Measurements from ENCODE around the gene MED13L. TPM values are rescaled to one million over a fixed set of nuclear protein-coding genes. Genes with fewer than 3 reads are reported as not detected.

MED13L gene
- polyA plus RNA-seq, 1 of the 3 experiments (the other 2 are of a cell fraction), result 17.1 TPM

DNA sequence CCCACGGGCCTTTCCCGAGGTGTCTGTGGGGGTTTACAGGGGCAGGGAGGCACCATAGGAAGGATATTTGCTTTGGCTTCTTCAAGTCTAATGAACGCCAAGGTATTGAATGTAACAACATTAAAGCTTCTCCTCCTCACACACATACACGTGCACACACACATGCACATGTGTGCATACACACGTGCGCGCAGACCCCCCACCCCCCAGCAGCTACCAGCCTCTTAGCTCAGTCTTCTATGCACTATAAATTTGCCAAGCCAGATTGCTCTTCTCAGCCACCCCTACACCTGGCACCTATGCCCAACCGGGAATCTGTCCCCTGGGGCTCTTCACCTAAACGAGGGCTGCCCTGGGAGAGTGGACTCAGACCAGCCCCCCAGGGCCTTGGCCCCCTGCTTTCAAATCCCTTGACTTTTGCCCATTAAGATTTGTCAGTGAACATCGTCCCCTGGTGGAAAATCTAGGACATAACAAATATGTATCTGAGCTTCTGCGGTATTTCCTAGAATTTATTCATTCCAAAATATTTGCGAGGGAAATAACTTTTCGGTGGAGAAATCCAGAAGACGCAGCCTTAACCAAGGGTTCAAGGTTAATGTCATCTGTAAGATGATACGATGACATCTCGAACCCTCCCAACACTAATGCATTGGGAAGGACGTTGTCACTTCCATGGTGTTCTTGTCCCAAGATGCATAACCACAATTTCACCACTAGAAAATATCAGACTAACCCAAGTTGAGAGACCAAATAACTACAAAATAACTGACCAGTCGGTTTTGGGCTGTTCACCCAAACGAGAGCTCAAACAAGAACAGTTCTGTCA, 330.4 kb downstream of the MED13L start:
- Histone ChIP-seq H3K9me2 (no peaks in the 10 kb centered on the region), H4K20me1 (ENCODE audit: insufficient read depth) (no peaks in the 10 kb centered on the region), H3F3A (replicated peaks; ENCODE audit: insufficient read depth) (no peaks in the 10 kb centered on the region), H3K36me3 (replicated peaks in 1 of 2; ENCODE audit: control insufficient read depth in 1 of 2, insufficient read depth in 2 of 2, low read length in 1 of 2) (no peaks in the 10 kb centered on the region), H2AFZ (ENCODE audit: low read depth) (no peak overlapping the region), H3K9ac (no peak overlapping the region), H3K4me2 (no peak overlapping the region), H3K27ac (ENCODE audit: low read depth in 2 of 2, low read length in 1 of 2) (no peak overlapping the region), H3K9me3 (no peaks in the 10 kb centered on the region), H3K79me2 (ENCODE audit: insufficient read depth) (no peaks in the 10 kb centered on the region), H3K4me3 (ENCODE audit: low read depth in 2 of 2, low read length in 1 of 2) (no peak overlapping the region; a peak in 1 of 4 replicates), H3K4me1 (ENCODE audit: control insufficient read depth in 1 of 2, insufficient read depth in 2 of 2, low read depth in 1 of 2, low read length in 1 of 2) (no peaks in the 10 kb centered on the region), H3K27me3 (ENCODE audit: insufficient read depth) (no peaks in the 10 kb centered on the region)
- WGBS (ENCODE audit: low lambda C conversion rate), result 71% methylated on average over 19 of the region's 19 CpGs
- POLR2A ChIA-PET, result no interaction called here
- CTCF ChIA-PET, result interaction anchor here (0.6 to 1.9 kb wide), 16 partner anchors 9 to 1967 kb away, joined by 3 to 7 read pairs (median 4); no protein-coding TSS in a partner anchor
- no peak for TF ChIP-seq TAF1 (IDR thresholded peaks at IDR 0.05; ENCODE audit: borderline replicate concordance, low read depth, low read length)
- TF ChIP-seq RFX5 (IDR thresholded peaks at IDR 0.05; ENCODE audit: low read length), result no peak
- TF ChIP-seq JUND (IDR thresholded peaks at IDR 0.05), result no peak
- TF ChIP-seq YY1 (IDR thresholded peaks at IDR 0.05; ENCODE audit: low read depth), result no peak
- no peak for TF ChIP-seq FOSL2 (IDR thresholded peaks at IDR 0.05; ENCODE audit: borderline replicate concordance, low read depth)
- peak; percentile 53 for TF ChIP-seq RAD21 (IDR thresholded peaks at IDR 0.05; ENCODE audit: low read length)
- TF ChIP-seq, protein P1, sequence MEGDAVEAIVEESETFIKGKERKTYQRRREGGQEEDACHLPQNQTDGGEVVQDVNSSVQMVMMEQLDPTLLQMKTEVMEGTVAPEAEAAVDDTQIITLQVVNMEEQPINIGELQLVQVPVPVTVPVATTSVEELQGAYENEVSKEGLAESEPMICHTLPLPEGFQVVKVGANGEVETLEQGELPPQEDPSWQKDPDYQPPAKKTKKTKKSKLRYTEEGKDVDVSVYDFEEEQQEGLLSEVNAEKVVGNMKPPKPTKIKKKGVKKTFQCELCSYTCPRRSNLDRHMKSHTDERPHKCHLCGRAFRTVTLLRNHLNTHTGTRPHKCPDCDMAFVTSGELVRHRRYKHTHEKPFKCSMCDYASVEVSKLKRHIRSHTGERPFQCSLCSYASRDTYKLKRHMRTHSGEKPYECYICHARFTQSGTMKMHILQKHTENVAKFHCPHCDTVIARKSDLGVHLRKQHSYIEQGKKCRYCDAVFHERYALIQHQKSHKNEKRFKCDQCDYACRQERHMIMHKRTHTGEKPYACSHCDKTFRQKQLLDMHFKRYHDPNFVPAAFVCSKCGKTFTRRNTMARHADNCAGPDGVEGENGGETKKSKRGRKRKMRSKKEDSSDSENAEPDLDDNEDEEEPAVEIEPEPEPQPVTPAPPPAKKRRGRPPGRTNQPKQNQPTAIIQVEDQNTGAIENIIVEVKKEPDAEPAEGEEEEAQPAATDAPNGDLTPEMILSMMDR (IDR thresholded peaks at IDR 0.05), result peak; percentile 61
- TF ChIP-seq SMC3 (IDR thresholded peaks at IDR 0.05; ENCODE audit: low read depth, low read length), result peak; percentile 38
- DNase-seq, result peak; percentile 42

DNA sequence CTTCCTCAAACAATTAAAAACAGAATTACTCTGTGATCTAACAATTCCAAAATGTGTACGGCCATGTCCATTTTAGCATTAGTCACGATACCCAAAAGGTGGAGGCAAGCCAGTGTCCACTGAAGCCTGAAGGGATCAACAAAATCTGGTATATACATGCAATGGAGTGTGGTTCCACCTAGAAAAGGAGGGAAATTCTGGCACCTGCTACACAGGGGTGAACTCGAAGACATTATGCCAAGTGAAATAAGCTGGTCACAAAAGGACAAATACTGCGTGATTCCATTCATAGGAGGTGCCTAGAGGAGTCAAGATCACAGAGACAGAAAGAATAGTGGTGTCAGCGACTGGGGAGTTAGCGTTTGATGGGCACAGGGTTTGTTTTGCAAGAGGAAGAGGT, 331.4 kb downstream of the MED13L start:
- no peaks in the 10 kb centered on the region for H4K20me1 ChIP-seq (ENCODE audit: insufficient read depth)
- 90% methylated on average over 6 of the region's 6 CpGs for WGBS (ENCODE audit: low lambda C conversion rate)
- no peaks in the 10 kb centered on the region for H3K9me2 ChIP-seq
- H3K27ac ChIP-seq (ENCODE audit: low read depth in 2 of 2, low read length in 1 of 2), result no peak overlapping the region
- no peaks in the 10 kb centered on the region for H3K36me3 ChIP-seq (replicated peaks in 1 of 2; ENCODE audit: control insufficient read depth in 1 of 2, insufficient read depth in 2 of 2, low read length in 1 of 2)
- ChIA-PET CTCF (interaction anchor here (0.6 to 0.7 kb wide), 2 partner anchors 9 to 18 kb away, joined by 3 to 4 read pairs; no protein-coding TSS in a partner anchor), POLR2A (no interaction called here)
- H3K4me2 ChIP-seq, result no peak overlapping the region
- no peak overlapping the region for H3K9ac ChIP-seq
- TF ChIP-seq, protein P2, sequence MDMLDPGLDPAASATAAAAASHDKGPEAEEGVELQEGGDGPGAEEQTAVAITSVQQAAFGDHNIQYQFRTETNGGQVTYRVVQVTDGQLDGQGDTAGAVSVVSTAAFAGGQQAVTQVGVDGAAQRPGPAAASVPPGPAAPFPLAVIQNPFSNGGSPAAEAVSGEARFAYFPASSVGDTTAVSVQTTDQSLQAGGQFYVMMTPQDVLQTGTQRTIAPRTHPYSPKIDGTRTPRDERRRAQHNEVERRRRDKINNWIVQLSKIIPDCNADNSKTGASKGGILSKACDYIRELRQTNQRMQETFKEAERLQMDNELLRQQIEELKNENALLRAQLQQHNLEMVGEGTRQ (IDR thresholded peaks at IDR 0.05; ENCODE audit: borderline replicate concordance, low read depth, low read length), result no peak
- TF ChIP-seq, protein P1 (IDR thresholded peaks at IDR 0.05), result no peak
- TF ChIP-seq NFIC (IDR thresholded peaks at IDR 0.05; ENCODE audit: borderline replicate concordance) (no peak), MEF2A (IDR thresholded peaks at IDR 0.05; ENCODE audit: borderline replicate concordance, low read depth) (no peak), RAD21 (IDR thresholded peaks at IDR 0.05; ENCODE audit: low read length) (no peak), YY1 (IDR thresholded peaks at IDR 0.05; ENCODE audit: low read depth) (no peak)
- TF ChIP-seq, protein P3, sequence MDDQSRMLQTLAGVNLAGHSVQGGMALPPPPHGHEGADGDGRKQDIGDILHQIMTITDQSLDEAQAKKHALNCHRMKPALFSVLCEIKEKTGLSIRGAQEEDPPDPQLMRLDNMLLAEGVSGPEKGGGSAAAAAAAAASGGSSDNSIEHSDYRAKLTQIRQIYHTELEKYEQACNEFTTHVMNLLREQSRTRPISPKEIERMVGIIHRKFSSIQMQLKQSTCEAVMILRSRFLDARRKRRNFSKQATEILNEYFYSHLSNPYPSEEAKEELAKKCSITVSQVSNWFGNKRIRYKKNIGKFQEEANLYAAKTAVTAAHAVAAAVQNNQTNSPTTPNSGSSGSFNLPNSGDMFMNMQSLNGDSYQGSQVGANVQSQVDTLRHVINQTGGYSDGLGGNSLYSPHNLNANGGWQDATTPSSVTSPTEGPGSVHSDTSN (IDR thresholded peaks at IDR 0.05), result no peak
- H3K27me3 ChIP-seq (ENCODE audit: insufficient read depth), result no peaks in the 10 kb centered on the region
- no peaks in the 10 kb centered on the region for H3K4me1 ChIP-seq (ENCODE audit: control insufficient read depth in 1 of 2, insufficient read depth in 2 of 2, low read depth in 1 of 2, low read length in 1 of 2)
- H3K4me3 ChIP-seq (ENCODE audit: low read depth in 2 of 2, low read length in 1 of 2), result no peak overlapping the region
- H3K79me2 ChIP-seq (ENCODE audit: insufficient read depth), result no peaks in the 10 kb centered on the region
- no peak for DNase-seq
- H3K9me3 ChIP-seq, result no peaks in the 10 kb centered on the region
- no peaks in the 10 kb centered on the region for H3F3A ChIP-seq (replicated peaks; ENCODE audit: insufficient read depth)
- H2AFZ ChIP-seq (ENCODE audit: low read depth), result no peak overlapping the region

All from SK-N-SH (cell line).